Activated CD4-positive, alpha-beta T cell treated with anti-CD3 and anti-CD28 coated beads for 36 hours (primary cell): ENCODE results near the gene ZFYVE28. TPM values are rescaled to one million over a fixed set of nuclear protein-coding genes. Genes with fewer than 3 reads are reported as not detected.

Experiments
- ATAC-seq: fragments of 200-7000 bp; cut with Tn5 transposase; one replicate; pipeline ENCODE4 v1.10.0; 2021; ENCODE audit warnings: mild to moderate bottlenecking, moderate library complexity
- CTCF ChIA-PET: fragments of 350-600 bp; sonication (Branson Sonifier 250); formaldehyde crosslinking; loops from one replicate; lab custom pipeline; 2021; ENCODE audit warnings: antibody characterized with exemption; lab: Charles Lee
- POLR2A ChIA-PET: fragments of 350-600 bp; sonication (Branson Sonifier 250); formaldehyde crosslinking; loops from one replicate; lab custom pipeline; 2021; ENCODE audit warnings: antibody characterized with exemption, inconsistent platforms; lab: Charles Lee
- DNase-seq: peaks from one replicate; pipeline ENCODE4 v3.0.0-alpha.2; 2020
- H3K27ac Mint-ChIP-seq: one replicate; pipeline ENCODE4 v1.8.0; 2021; ENCODE audit warnings: mixed read lengths
- H3K27me3 Mint-ChIP-seq: one replicate; pipeline ENCODE4 v1.8.0; 2021; ENCODE audit warnings: mixed read lengths
- H3K36me3 Mint-ChIP-seq: one replicate; pipeline ENCODE4 v1.8.0; 2021; ENCODE audit warnings: low read depth, mixed read lengths
- H3K4me1 Mint-ChIP-seq: one replicate; pipeline ENCODE4 v1.8.0; 2021; ENCODE audit warnings: mixed read lengths
- H3K4me3 Mint-ChIP-seq: one replicate; pipeline ENCODE4 v1.8.0; 2021; ENCODE audit warnings: mild to moderate bottlenecking, moderate library complexity, mixed read lengths
- H3K9me3 Mint-ChIP-seq: one replicate; pipeline ENCODE4 v1.8.0; 2021; ENCODE audit warnings: low read depth, mixed read lengths
- intact Hi-C, 2 experiments: fragments of 100-400 bp; cut with DNase I in 1 of 2; cut with micrococcal nuclease in 1 of 2; formaldehyde crosslinking; loops; one replicate each; pipeline versions ENCODE4 v1.14.2 to v1.15.1; 2022 to 2024; cut with DNase I, micrococcal nuclease
- total RNA-seq, 2 experiments: library from RNA; stranded (reverse); gene quantifications; one replicate each; pipeline ENCODE4 v1.2.3, GENCODE V29; 2021

ZFYVE28 gene
- total RNA-seq, 2 experiments from 2014 or later = 8.7 to 9.3 TPM

GRCh38 chr4:2341261-2341841, 77.1 kb downstream of the ZFYVE28 start:
- no peak for DNase-seq
- Mint-ChIP-seq H3K27me3 (no peaks in the 10 kb centered on the region), H3K36me3 (peaks cover 13% of the 10 kb centered on the region), H3K4me1 (no peaks in the 10 kb centered on the region), H3K9me3 (no peaks in the 10 kb centered on the region), H3K27ac (no peak overlapping the region), H3K4me3 (no peak overlapping the region)
- CTCF ChIA-PET = no interaction called here
- intact Hi-C loops = no loop called here
- no peak for ATAC-seq
- POLR2A ChIA-PET = interaction anchor here (0.6 kb wide), 1 partner anchor 845 kb away, joined by 3 read pairs; no protein-coding TSS in a partner anchor

- Mint-ChIP-seq H3K27me3 (no peaks in the 10 kb centered on the region), H3K36me3 (peaks cover 11% of the 10 kb centered on the region), H3K4me3 (no peak overlapping the region), H3K27ac (no peak overlapping the region), H3K4me1 (no peaks in the 10 kb centered on the region), H3K9me3 (no peaks in the 10 kb centered on the region)
- DNase-seq = no peak
- POLR2A ChIA-PET = no interaction called here
- intact Hi-C loops = no loop called here
- CTCF ChIA-PET = interaction anchor here (0.6 kb wide), 1 partner anchor 901 kb away, joined by 4 read pairs; no protein-coding TSS in a partner anchor
- no peak for ATAC-seq
These were observed 78.0 kb downstream of the ZFYVE28 start for GRCh38 chr4:2340272-2341061.

GRCh38 chr4:2339458-2340271, 78.8 kb downstream of the ZFYVE28 start:
- H3K36me3 Mint-ChIP-seq = peaks cover 6% of the 10 kb centered on the region
- ChIA-PET CTCF (interaction anchor here (0.6 kb wide), 1 partner anchor 902 kb away, joined by 4 read pairs; no protein-coding TSS in a partner anchor), POLR2A (no interaction called here)
- no peaks in the 10 kb centered on the region for H3K4me1 Mint-ChIP-seq
- intact Hi-C loops = no loop called here
- DNase-seq (no peak), ATAC-seq (no peak)
- H3K4me3 Mint-ChIP-seq = no peak overlapping the region
- H3K27me3 Mint-ChIP-seq = no peaks in the 10 kb centered on the region
- no peaks in the 10 kb centered on the region for H3K9me3 Mint-ChIP-seq
- H3K27ac Mint-ChIP-seq = no peak overlapping the region

GRCh38 chr4:2338754-2339457, 79.5 kb downstream of the ZFYVE28 start:
- CTCF ChIA-PET = no interaction called here
- Mint-ChIP-seq H3K4me1 (no peaks in the 10 kb centered on the region), H3K36me3 (peaks cover 6% of the 10 kb centered on the region), H3K27ac (no peak overlapping the region), H3K9me3 (no peaks in the 10 kb centered on the region), H3K4me3 (no peak overlapping the region), H3K27me3 (no peaks in the 10 kb centered on the region)
- ATAC-seq = no peak
- intact Hi-C loops = no loop called here
- no peak for DNase-seq
- POLR2A ChIA-PET = no interaction called here

GRCh38 chr4:2337896-2338295, 80.5 kb downstream of the ZFYVE28 start:
- no peaks in the 10 kb centered on the region for H3K9me3 Mint-ChIP-seq
- H3K27ac Mint-ChIP-seq = no peak overlapping the region
- H3K4me3 Mint-ChIP-seq = no peak overlapping the region
- ATAC-seq (no peak), DNase-seq (no peak)
- ChIA-PET CTCF (no interaction called here), POLR2A (no interaction called here)
- intact Hi-C loops = no loop called here
- H3K27me3 Mint-ChIP-seq = no peaks in the 10 kb centered on the region
- peaks cover 1% of the 10 kb centered on the region for H3K36me3 Mint-ChIP-seq
- H3K4me1 Mint-ChIP-seq = no peaks in the 10 kb centered on the region

- ChIA-PET CTCF (interaction anchor here (0.6 kb wide), 1 partner anchor 190 kb away, joined by 3 read pairs; no protein-coding TSS in a partner anchor), POLR2A (no interaction called here)
- no peaks in the 10 kb centered on the region for H3K9me3 Mint-ChIP-seq
These were observed 81.2 kb downstream of the ZFYVE28 start for GRCh38 chr4:2337131-2337723.

GRCh38 chr4:2336659-2337058, 81.8 kb downstream of the ZFYVE28 start:
- CTCF ChIA-PET = no interaction called here
- H3K27ac Mint-ChIP-seq = no peak overlapping the region
- no peaks in the 10 kb centered on the region for H3K36me3 Mint-ChIP-seq
- H3K9me3 Mint-ChIP-seq = no peaks in the 10 kb centered on the region
- no peak overlapping the region for H3K4me3 Mint-ChIP-seq
- H3K4me1 Mint-ChIP-seq = no peaks in the 10 kb centered on the region
- intact Hi-C loops = no loop called here
- ATAC-seq (no peak), DNase-seq (no peak)
- POLR2A ChIA-PET = no interaction called here
- no peaks in the 10 kb centered on the region for H3K27me3 Mint-ChIP-seq

More at GRCh38 chr4:2337131-2337723, 81.2 kb downstream of the ZFYVE28 start:
- ATAC-seq (no peak), DNase-seq (no peak)
- no peaks in the 10 kb centered on the region for H3K36me3 Mint-ChIP-seq
- no peaks in the 10 kb centered on the region for H3K27me3 Mint-ChIP-seq
- intact Hi-C loops = no loop called here
- H3K4me1 Mint-ChIP-seq = no peaks in the 10 kb centered on the region
- no peak overlapping the region for H3K27ac Mint-ChIP-seq
- H3K4me3 Mint-ChIP-seq = no peak overlapping the region

GRCh38 chr4:2335729-2336101, 82.7 kb downstream of the ZFYVE28 start:
- Mint-ChIP-seq H3K9me3 (no peaks in the 10 kb centered on the region), H3K4me3 (no peak overlapping the region), H3K4me1 (no peaks in the 10 kb centered on the region), H3K27ac (no peak overlapping the region), H3K27me3 (no peaks in the 10 kb centered on the region), H3K36me3 (no peaks in the 10 kb centered on the region)
- DNase-seq (no peak), ATAC-seq (no peak)
- intact Hi-C loops = no loop called here
- ChIA-PET POLR2A (no interaction called here), CTCF (no interaction called here)

GRCh38 chr4:2334826-2335728, 83.4 kb downstream of the ZFYVE28 start:
- Mint-ChIP-seq H3K27me3 (no peaks in the 10 kb centered on the region), H3K4me3 (no peak overlapping the region), H3K9me3 (peaks cover under 1% of the 10 kb centered on the region), H3K4me1 (no peaks in the 10 kb centered on the region), H3K36me3 (peaks cover 3% of the 10 kb centered on the region), H3K27ac (no peak overlapping the region)
- DNase-seq = no peak
- intact Hi-C loops = no loop called here
- CTCF ChIA-PET = no interaction called here
- no peak for ATAC-seq
- POLR2A ChIA-PET = no interaction called here

- Mint-ChIP-seq H3K36me3 (peaks cover 10% of the 10 kb centered on the region), H3K4me3 (no peak overlapping the region), H3K27ac (no peak overlapping the region), H3K9me3 (peaks cover 7% of the 10 kb centered on the region), H3K4me1 (no peaks in the 10 kb centered on the region), H3K27me3 (no peaks in the 10 kb centered on the region)
- DNase-seq (no peak), ATAC-seq (no peak)
- POLR2A ChIA-PET = no interaction called here
- CTCF ChIA-PET = no interaction called here
- intact Hi-C loops = no loop called here
These were observed 84.4 kb downstream of the ZFYVE28 start for GRCh38 chr4:2333916-2334644.
